CD4-positive, alpha-beta T cell (primary cell): ENCODE data around the gene BATF2. TPM values are rescaled to one million over a fixed set of nuclear protein-coding genes. Genes with fewer than 3 reads are reported as not detected.
"Not testable (repeated sequence)": the region's sequence is repeated elsewhere in the genome, so short reads cannot be mapped to it uniquely, and the experiment has no call there.

Experiments
- ATAC-seq: fragments of 200-7000 bp; cut with Tn5 transposase; one replicate; pipeline ENCODE4 v1.10.0; 2022; ENCODE audit warnings: mild to moderate bottlenecking; ENCODE audit not compliant: poor library complexity
- CTCF ChIA-PET: fragments of 350-600 bp; sonication (Branson Sonifier 250); formaldehyde crosslinking; loops from one replicate; lab custom pipeline; 2021; ENCODE audit warnings: antibody characterized with exemption, inconsistent platforms; lab: Charles Lee
- POLR2A ChIA-PET: fragments of 350-600 bp; sonication (Branson Sonifier 250); formaldehyde crosslinking; loops from one replicate; lab custom pipeline; 2021; ENCODE audit warnings: antibody characterized with exemption, inconsistent platforms; lab: Charles Lee
- DNase-seq, 14 experiments: peaks; one replicate each; pipeline ENCODE4 v3.0.0-alpha.2; 2013 to 2020; ENCODE audit warnings: mixed read lengths in 2 of 14
- H3K27ac ChIP-seq, 2 donors: one replicate each; pipeline versions ENCODE4 v1.5.1 to v1.7.0; 2013; ENCODE audit warnings: low read length in 2 of 2, low read depth in 1 of 2, mild to moderate bottlenecking in 1 of 2
- H3K27me3 ChIP-seq, 2 experiments: 1 replicate in 1 of 2; 2 replicates in 1 of 2; pipeline versions ENCODE4 v1.6.1 to v1.7.0; 2013; ENCODE audit warnings: low read length in 2 of 2, control low read depth in 1 of 2, mild to moderate bottlenecking in 1 of 2, moderate library complexity in 1 of 2; ENCODE audit not compliant: insufficient read depth in 2 of 2, control insufficient read depth in 1 of 2
- H3K36me3 ChIP-seq: one replicate; pipeline ENCODE4 v1.6.1; 2013; ENCODE audit warnings: low read length, control low read depth; ENCODE audit not compliant: insufficient read depth
- H3K4me1 ChIP-seq: one replicate; pipeline ENCODE4 v1.6.1; 2013; ENCODE audit warnings: low read length, control low read depth; ENCODE audit not compliant: insufficient read depth
- H3K4me3 ChIP-seq: one replicate; pipeline ENCODE4 v1.5.1; 2013; ENCODE audit warnings: mild to moderate bottlenecking, low read length, moderate library complexity
- H3K9me3 ChIP-seq, 2 experiments: 1 replicate in 1 of 2; 2 replicates in 1 of 2; pipeline versions ENCODE4 v1.6.1 to v1.7.0; 2013; ENCODE audit warnings: low read length in 2 of 2, mild to moderate bottlenecking in 2 of 2, control low read depth in 1 of 2, moderate library complexity in 1 of 2; ENCODE audit not compliant: control insufficient read depth in 1 of 2, insufficient read depth in 1 of 2
- H3K27ac Mint-ChIP-seq: one replicate; pipeline ENCODE4 v1.8.0; 2020; ENCODE audit warnings: mixed read lengths
- H3K27me3 Mint-ChIP-seq: one replicate; pipeline ENCODE4 v1.8.0; 2021; ENCODE audit warnings: mixed read lengths
- H3K36me3 Mint-ChIP-seq: one replicate; pipeline ENCODE4 v1.8.0; 2021; ENCODE audit warnings: low read depth, mixed read lengths
- H3K4me1 Mint-ChIP-seq: one replicate; pipeline ENCODE4 v1.8.0; 2021; ENCODE audit warnings: low read depth, mixed read lengths
- H3K4me3 Mint-ChIP-seq: one replicate; pipeline ENCODE4 v1.8.0; 2020; ENCODE audit warnings: mild to moderate bottlenecking, mixed read lengths
- H3K9me3 Mint-ChIP-seq: one replicate; pipeline ENCODE4 v1.8.0; 2020; ENCODE audit warnings: mixed read lengths
- intact Hi-C, 2 experiments: fragments of 100-400 bp; cut with DNase I in 1 of 2; cut with micrococcal nuclease in 1 of 2; formaldehyde crosslinking; loops; one replicate each; pipeline versions ENCODE4 v1.15.1 to v1.9.0; 2023 to 2025; cut with DNase I, micrococcal nuclease
- total RNA-seq, 174 experiments: library from RNA in 2 of 174; stranded (reverse) in 2 of 174; gene quantifications; one replicate each; pipeline ENCODE4 v1.2.3 and lab custom pipeline; 2021 to 2026
- TF ChIP-seq, protein P1 (sequence below): fragments of 200-600 bp; IDR thresholded peaks from one replicate; pipeline ENCODE4 v1.8.0; 2022; ENCODE audit warnings: antibody characterized with exemption, mild to moderate bottlenecking

Gene BATF2
- total RNA-seq, 2 experiments from 2014 or later = not detected

DNA sequence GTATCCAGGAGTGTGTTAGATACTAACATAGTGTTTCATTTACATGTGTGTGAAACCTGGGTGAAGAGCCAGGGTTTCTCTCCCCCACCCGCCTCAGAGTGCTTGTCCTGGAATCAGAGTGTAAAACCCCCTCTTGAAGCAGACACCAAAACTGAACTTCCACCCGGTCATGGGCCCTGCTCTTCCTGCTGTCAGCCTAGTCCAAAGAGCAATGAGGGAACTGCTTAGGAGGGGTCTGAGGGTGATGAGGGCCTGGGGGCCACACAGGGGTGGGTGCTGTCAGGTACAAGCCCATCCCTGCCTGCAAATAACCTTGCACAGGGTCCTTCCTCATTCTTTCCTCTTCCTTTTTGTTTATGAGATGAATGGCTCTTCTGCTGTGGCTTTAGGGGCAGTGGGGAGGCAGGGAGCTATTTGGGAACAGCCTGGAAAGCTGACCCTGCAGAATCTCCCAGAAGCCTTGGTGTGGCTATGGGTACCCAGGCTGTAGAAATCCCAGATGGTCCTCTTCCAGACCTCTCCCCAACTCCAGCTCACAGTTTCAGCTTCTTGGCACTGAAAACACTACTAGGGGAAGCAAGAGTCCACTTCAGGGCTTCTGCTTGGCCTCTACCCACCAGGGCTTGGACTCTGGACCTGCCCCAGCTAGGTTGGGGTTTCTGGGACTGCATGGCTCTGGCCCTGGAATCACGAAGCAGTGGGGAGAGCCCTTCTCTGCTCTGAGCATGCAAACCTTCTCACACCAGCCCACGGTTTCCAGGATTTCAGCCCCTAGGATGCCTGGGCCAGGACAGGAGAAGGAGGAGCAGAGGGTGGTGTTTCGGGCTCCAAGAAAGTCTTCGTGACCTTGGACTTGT lies 8.5 kb downstream of the BATF2 start:
- H3K36me3 ChIP-seq = no peaks in the 10 kb centered on the region
- CTCF ChIA-PET = no interaction called here
- peaks cover 17% of the 10 kb centered on the region for H3K4me1 ChIP-seq
- Mint-ChIP-seq H3K36me3 (no peaks in the 10 kb centered on the region), H3K4me1 (peaks cover 8% of the 10 kb centered on the region), H3K27me3 (peaks cover 7% of the 10 kb centered on the region), H3K4me3 (no peak overlapping the region), H3K27ac (no peak overlapping the region), H3K9me3 (no peaks in the 10 kb centered on the region)
- TF ChIP-seq, protein P1, sequence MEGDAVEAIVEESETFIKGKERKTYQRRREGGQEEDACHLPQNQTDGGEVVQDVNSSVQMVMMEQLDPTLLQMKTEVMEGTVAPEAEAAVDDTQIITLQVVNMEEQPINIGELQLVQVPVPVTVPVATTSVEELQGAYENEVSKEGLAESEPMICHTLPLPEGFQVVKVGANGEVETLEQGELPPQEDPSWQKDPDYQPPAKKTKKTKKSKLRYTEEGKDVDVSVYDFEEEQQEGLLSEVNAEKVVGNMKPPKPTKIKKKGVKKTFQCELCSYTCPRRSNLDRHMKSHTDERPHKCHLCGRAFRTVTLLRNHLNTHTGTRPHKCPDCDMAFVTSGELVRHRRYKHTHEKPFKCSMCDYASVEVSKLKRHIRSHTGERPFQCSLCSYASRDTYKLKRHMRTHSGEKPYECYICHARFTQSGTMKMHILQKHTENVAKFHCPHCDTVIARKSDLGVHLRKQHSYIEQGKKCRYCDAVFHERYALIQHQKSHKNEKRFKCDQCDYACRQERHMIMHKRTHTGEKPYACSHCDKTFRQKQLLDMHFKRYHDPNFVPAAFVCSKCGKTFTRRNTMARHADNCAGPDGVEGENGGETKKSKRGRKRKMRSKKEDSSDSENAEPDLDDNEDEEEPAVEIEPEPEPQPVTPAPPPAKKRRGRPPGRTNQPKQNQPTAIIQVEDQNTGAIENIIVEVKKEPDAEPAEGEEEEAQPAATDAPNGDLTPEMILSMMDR = no peak
- no peaks in the 10 kb centered on the region for H3K9me3 ChIP-seq
- POLR2A ChIA-PET = no interaction called here
- ATAC-seq (no peak), DNase-seq (no peak)
- intact Hi-C loops = no loop called here
- H3K27ac ChIP-seq = no peak overlapping the region
- H3K27me3 ChIP-seq = no peaks in the 10 kb centered on the region
- no peak overlapping the region for H3K4me3 ChIP-seq

DNA sequence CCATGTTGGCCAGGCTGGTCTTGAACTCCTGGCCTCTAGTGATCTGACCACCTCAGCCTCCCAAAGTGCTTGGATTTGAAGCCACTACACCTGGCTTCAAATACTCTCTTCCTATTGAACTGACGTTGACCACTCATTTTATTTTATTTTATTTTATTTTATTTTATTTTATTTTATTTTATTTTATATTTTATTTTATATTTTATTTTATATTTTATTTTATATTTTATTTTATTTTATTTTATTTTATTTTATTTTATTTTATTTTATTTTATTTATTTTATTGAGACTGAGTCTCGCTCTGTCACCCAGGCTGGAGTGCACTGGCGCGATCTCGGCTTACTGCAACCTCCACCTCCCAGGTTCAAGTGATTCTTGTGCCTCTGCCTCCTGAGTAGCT lies 13.4 kb downstream of the BATF2 start:
- H3K27ac Mint-ChIP-seq, POLR2A ChIA-PET, CTCF ChIA-PET: not testable (repeated sequence)

DNA sequence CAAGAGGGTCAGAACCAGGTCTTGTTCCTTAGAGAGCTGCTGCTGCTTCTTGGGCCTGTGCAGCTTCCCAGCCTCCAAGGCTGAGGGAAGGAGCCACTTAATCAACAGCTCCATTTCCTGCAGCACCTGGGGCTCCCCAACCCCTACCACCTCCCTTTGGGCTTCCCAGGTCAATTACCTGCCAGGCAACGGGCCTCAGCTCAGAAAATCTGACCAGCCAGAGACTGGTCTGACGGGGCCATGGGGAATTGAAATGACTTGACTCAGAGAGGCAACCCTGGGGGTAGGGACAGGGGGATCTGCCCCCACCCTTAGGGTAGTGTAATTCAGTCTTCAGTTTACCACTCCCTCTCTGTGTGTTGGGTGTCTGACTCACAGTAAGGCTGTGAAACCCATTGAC lies 20.1 kb downstream of the BATF2 start:
- H3K36me3 Mint-ChIP-seq = no peaks in the 10 kb centered on the region
- POLR2A ChIA-PET = no interaction called here
- Histone ChIP-seq H3K9me3 (no peaks in the 10 kb centered on the region), H3K4me3 (no peak overlapping the region), H3K27ac (no peak overlapping the region), H3K36me3 (no peaks in the 10 kb centered on the region), H3K4me1 (peaks cover 12% of the 10 kb centered on the region), H3K27me3 (no peaks in the 10 kb centered on the region)
- no peaks in the 10 kb centered on the region for H3K27me3 Mint-ChIP-seq
- ATAC-seq (no peak), DNase-seq (no peak)
- H3K4me1 Mint-ChIP-seq = peaks cover 8% of the 10 kb centered on the region
- intact Hi-C loops = no loop called here
- H3K4me3 Mint-ChIP-seq = no peak overlapping the region
- CTCF ChIA-PET = no interaction called here
- H3K9me3 Mint-ChIP-seq = no peaks in the 10 kb centered on the region
- no peak overlapping the region for H3K27ac Mint-ChIP-seq
- TF ChIP-seq, protein P1 = no peak

More for the DNA sequence above, 13.4 kb downstream of the BATF2 start:
- H3K27ac ChIP-seq, ATAC-seq, H3K4me1 ChIP-seq, H3K9me3 ChIP-seq, intact Hi-C loops, H3K4me3 ChIP-seq, H3K36me3 Mint-ChIP-seq, H3K36me3 ChIP-seq, DNase-seq, H3K27me3 ChIP-seq, H3K4me3 Mint-ChIP-seq, H3K27me3 Mint-ChIP-seq, H3K9me3 Mint-ChIP-seq, H3K4me1 Mint-ChIP-seq: not testable (repeated sequence)
